ENCODE results near the gene ERICH4. TPM values are rescaled to one million over a fixed set of nuclear protein-coding genes. Genes with fewer than 3 reads are reported as not detected.
A peak's percentile ranks its signal among the peaks of the same experiment; 100 is the strongest.

ERICH4 gene
- total and polyA plus RNA-seq, 2 of the 4 experiments (the other 2 are of a cell fraction), result not detected

GRCh38 chr19:41405776-41406175 is 37.2 kb upstream of the ERICH4 start:
- no peak overlapping the region for H3K27ac ChIP-seq (ENCODE audit: insufficient read depth, low read length)
- no peak overlapping the region for H2BK20ac ChIP-seq (ENCODE audit: low read depth, low read length)
- H2AK5ac ChIP-seq (ENCODE audit: low read depth, low read length), result no peak overlapping the region
- ATAC-seq (ENCODE audit: low read depth) (no peak), DNase-seq (no peak)
- H3K56ac ChIP-seq (ENCODE audit: extremely low read depth, insufficient read depth, low read length), result no peak overlapping the region
- H3K14ac ChIP-seq (replicated peaks; ENCODE audit: low read depth, low read length), result no peak overlapping the region
- WGBS, 2 experiments (ENCODE audit: extremely low coverage in 2 of 2, insufficient read length in 1 of 2), result no CpG with 5 or more reads among the region's 6 CpGs
- POLR2A ChIA-PET (ENCODE audit: unreplicated experiment), result no interaction called here
- H3K9me1 ChIP-seq (ENCODE audit: insufficient read depth, low read length), result peaks cover 10% of the 10 kb centered on the region; the same call in 1 of the 2 replicates
- H3K36me3 ChIP-seq (ENCODE audit: control insufficient read depth, insufficient read depth, low read length), result peaks cover 10% of the 10 kb centered on the region
- intact Hi-C loops (cut with micrococcal nuclease) (no loop called here), dilution Hi-C loops (cut with HindIII; ENCODE audit: low sequenced_read_pairs, unreplicated experiment) (no loop called here), in situ Hi-C loops (cut with MboI; ENCODE audit: low sequenced_read_pairs) (no loop called here)
- H2BK15ac ChIP-seq (ENCODE audit: low read depth, low read length), result no peak overlapping the region
- H3K4me2 ChIP-seq (ENCODE audit: low read depth, low read length), result no peak overlapping the region
- no peak overlapping the region for H3K4ac ChIP-seq (ENCODE audit: low read depth, low read length)
- peak overlapping the region; percentile 50 for H2AK9ac ChIP-seq (replicated peaks; ENCODE audit: low read depth, low read length, poor library complexity)
- peaks cover 5 to 13% of the 10 kb centered on the region in 2 experiments; a peak in 3 of 4 replicates for H3K79me1 ChIP-seq (ENCODE audit: low read depth in 1 of 2, low read length in 2 of 2)
- H3K27me3 ChIP-seq (ENCODE audit: control insufficient read depth, insufficient read depth, low read length), result no peaks in the 10 kb centered on the region
- no peak overlapping the region for H4K8ac ChIP-seq (ENCODE audit: low read depth in 2 of 2, low read length in 2 of 2)
- no peak overlapping the region for H2BK120ac ChIP-seq (ENCODE audit: low read depth, low read length)
- no peak overlapping the region for H2AFZ ChIP-seq (replicated peaks; ENCODE audit: low read length, poor library complexity)
- peaks cover 4% of the 10 kb centered on the region for H3K4me1 ChIP-seq (ENCODE audit: control insufficient read depth, insufficient read depth, low read length)
- TF ChIP-seq CEBPB (IDR thresholded peaks at IDR 0.05; ENCODE audit: low read depth, low read length), result no peak
- no peak for TF ChIP-seq MAZ (IDR thresholded peaks at IDR 0.05; ENCODE audit: borderline replicate concordance, low read depth, low read length)
- TF ChIP-seq, protein P1, sequence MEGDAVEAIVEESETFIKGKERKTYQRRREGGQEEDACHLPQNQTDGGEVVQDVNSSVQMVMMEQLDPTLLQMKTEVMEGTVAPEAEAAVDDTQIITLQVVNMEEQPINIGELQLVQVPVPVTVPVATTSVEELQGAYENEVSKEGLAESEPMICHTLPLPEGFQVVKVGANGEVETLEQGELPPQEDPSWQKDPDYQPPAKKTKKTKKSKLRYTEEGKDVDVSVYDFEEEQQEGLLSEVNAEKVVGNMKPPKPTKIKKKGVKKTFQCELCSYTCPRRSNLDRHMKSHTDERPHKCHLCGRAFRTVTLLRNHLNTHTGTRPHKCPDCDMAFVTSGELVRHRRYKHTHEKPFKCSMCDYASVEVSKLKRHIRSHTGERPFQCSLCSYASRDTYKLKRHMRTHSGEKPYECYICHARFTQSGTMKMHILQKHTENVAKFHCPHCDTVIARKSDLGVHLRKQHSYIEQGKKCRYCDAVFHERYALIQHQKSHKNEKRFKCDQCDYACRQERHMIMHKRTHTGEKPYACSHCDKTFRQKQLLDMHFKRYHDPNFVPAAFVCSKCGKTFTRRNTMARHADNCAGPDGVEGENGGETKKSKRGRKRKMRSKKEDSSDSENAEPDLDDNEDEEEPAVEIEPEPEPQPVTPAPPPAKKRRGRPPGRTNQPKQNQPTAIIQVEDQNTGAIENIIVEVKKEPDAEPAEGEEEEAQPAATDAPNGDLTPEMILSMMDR (conservative IDR thresholded peaks at IDR 0.05; ENCODE audit: low read depth, low read length), result no peak
- TF ChIP-seq RCOR1 (IDR thresholded peaks at IDR 0.05; ENCODE audit: insufficient replicate concordance, low read length), result no peak
- no peak for TF ChIP-seq FOS (IDR thresholded peaks at IDR 0.05; ENCODE audit: low read depth, low read length)
- no peak for TF ChIP-seq BHLHE40 (IDR thresholded peaks at IDR 0.05; ENCODE audit: low read depth, low read length)
- TF ChIP-seq NFE2L2 (IDR thresholded peaks at IDR 0.05; ENCODE audit: low read depth, low read length), result no peak
- TF ChIP-seq MXI1 (IDR thresholded peaks at IDR 0.05; ENCODE audit: borderline replicate concordance, low read depth, low read length), result no peak
- H3K9ac ChIP-seq (ENCODE audit: low read depth, low read length), result no peak overlapping the region
- CTCF ChIA-PET, result no interaction called here
- no TSS peak for BruUV-seq (replicated peaks)
- H4K5ac ChIP-seq (ENCODE audit: low read depth, low read length), result no peak overlapping the region
- no peak overlapping the region for H4K91ac ChIP-seq (ENCODE audit: insufficient read depth, low read depth, low read length)
- no peaks in the 10 kb centered on the region for H4K20me1 ChIP-seq (ENCODE audit: insufficient read depth, low read length)
- no peak overlapping the region for H2BK5ac ChIP-seq (ENCODE audit: low read depth, low read length, poor library complexity, severe bottlenecking)
- H3K23ac ChIP-seq (ENCODE audit: low read depth, low read length), result no peak overlapping the region
- H3K9me3 ChIP-seq (ENCODE audit: control insufficient read depth, insufficient read depth, low read length), result no peaks in the 10 kb centered on the region
- no peak overlapping the region for H3K18ac ChIP-seq (ENCODE audit: low read depth, low read length)
- H3K4me3 ChIP-seq (ENCODE audit: insufficient read depth, low read depth, low read length), result no peak overlapping the region
